Naive thymus-derived CD8-positive, alpha-beta T cell (primary cell): ENCODE results near the gene HOXD4. TPM values are rescaled to one million over a fixed set of nuclear protein-coding genes. Genes with fewer than 3 reads are reported as not detected.
A peak's percentile ranks its signal among the peaks of the same experiment; 100 is the strongest.

Experiments used
- ATAC-seq, 2 donors: fragments of 150-1000 bp; cut with Tn5 transposase in 1 of 2; sonication (Bioruptor Pico), chemical (Tn5 transposase) in 1 of 2; 1 replicate in 1 of 2; 2 replicates in 1 of 2; pipeline ENCODE4 v1.10.0; 2021; ENCODE audit warnings: mild to moderate bottlenecking in 2 of 2, moderate library complexity in 2 of 2
- POLR2A ChIA-PET: fragments of 350-600 bp; sonication (Branson Sonifier 250); formaldehyde crosslinking; loops from one replicate; lab custom pipeline; 2021; ENCODE audit warnings: antibody characterized with exemption; lab: Charles Lee
- DNase-seq, 10 donors: peaks; one replicate each; pipeline versions ENCODE4 v3.0.0 to v3.0.0-alpha.2; 2020 to 2022
- H3K27ac Mint-ChIP-seq, 10 donors: one replicate each; pipeline ENCODE4 v1.8.0; 2020 to 2022; ENCODE audit warnings: mild to moderate bottlenecking in 10 of 10, mixed read lengths in 10 of 10, moderate library complexity in 4 of 10, inconsistent platforms in 1 of 10
- H3K27me3 Mint-ChIP-seq, 5 donors: one replicate each; pipeline ENCODE4 v1.8.0; 2021 to 2022; ENCODE audit warnings: mixed read lengths in 5 of 5
- H3K36me3 Mint-ChIP-seq, 3 donors: one replicate each; pipeline ENCODE4 v1.8.0; 2020 to 2022; ENCODE audit warnings: mixed read lengths in 3 of 3, mild to moderate bottlenecking in 2 of 3, inconsistent platforms in 1 of 3
- H3K4me1 Mint-ChIP-seq, 4 donors: one replicate each; pipeline ENCODE4 v1.8.0; 2021 to 2022; ENCODE audit warnings: mixed read lengths in 4 of 4
- H3K4me3 Mint-ChIP-seq, 10 donors: one replicate each; pipeline ENCODE4 v1.8.0; 2020 to 2022; ENCODE audit warnings: mild to moderate bottlenecking in 10 of 10, mixed read lengths in 10 of 10, moderate library complexity in 6 of 10, inconsistent platforms in 1 of 10
- H3K9me3 Mint-ChIP-seq, 9 donors: one replicate each; pipeline ENCODE4 v1.8.0; 2020 to 2022; ENCODE audit warnings: mixed read lengths in 9 of 9, mild to moderate bottlenecking in 3 of 9, inconsistent platforms in 1 of 9, moderate library complexity in 1 of 9
- polyA plus RNA-seq, 3 donors: library from polyadenylated mRNA; unstranded; fragments of 300-500 nt; fragmentation: Illumina TruSeq; gene quantifications; one replicate each; pipeline ENCODE4 v1.2.3, GENCODE V29; 2021
- total RNA-seq, 8 experiments: library from RNA in 2 of 8; stranded (reverse) in 2 of 8; gene quantifications; one replicate each; pipeline ENCODE4 v1.2.3 and lab custom pipeline; 2021 to 2026

The HOXD4 gene
- total and polyA plus RNA-seq, 5 experiments from 2014 or later: not detected

GRCh38 chr2:176130147-176130956 is 21.0 kb upstream of the HOXD4 start:
- Mint-ChIP-seq H3K9me3 (peaks cover 0 to 28% (median 3%) of the 10 kb centered on the region in 9 donors), H3K27me3 (peaks cover 68 to 88% (median 80%) of the 10 kb centered on the region in 5 donors)
- peak; percentile 43 to 48 for ATAC-seq

DNA sequence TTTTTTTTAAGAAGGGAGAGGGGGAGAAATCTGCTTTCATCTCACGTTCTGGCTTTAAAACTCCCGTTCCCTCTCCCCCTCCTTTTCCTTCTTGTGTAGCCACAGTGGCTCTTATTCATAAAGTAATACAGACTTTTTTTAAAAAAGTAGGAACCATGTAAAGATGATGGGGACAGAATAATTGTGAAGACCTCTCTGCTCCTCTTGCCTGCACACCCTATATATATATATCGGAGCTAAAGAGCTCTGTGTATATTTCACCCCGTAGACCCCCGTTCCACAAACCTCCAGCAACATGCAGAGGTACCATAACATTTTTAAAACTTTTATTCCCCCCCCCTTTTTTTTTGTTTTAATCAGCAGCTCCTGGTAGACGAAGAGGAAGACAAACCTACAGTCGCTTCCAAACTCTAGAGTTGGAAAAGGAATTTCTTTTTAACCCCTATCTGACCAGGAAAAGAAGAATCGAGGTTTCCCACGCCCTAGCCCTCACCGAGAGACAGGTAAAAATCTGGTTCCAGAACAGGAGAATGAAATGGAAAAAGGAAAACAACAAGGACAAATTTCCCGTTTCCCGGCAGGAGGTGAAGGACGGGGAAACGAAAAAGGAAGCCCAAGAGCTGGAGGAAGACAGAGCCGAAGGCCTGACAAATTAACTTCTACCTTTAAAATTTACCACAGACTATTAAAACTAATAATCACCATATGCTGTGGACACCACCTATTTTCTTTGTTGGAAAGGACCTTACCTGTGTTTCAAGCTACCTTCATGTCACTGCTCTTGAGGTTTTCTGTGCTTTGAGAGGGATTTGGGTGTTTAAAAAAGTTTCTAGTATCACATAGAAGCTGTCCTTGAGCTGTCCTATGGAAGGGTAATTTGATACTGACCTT is 20.1 kb upstream of the HOXD4 start:
- H3K4me3 Mint-ChIP-seq: peak overlapping the region; percentile 61 to 80 (median 76)
- peaks cover 3 to 21% (median 12%) of the 10 kb centered on the region in 3 donors for H3K36me3 Mint-ChIP-seq
- peaks cover 13 to 52% (median 40%) of the 10 kb centered on the region in 4 donors for H3K4me1 Mint-ChIP-seq
- POLR2A ChIA-PET: interaction anchor here (0.7 to 1.2 kb wide), 2 partner anchors 507 to 732 kb away, joined by 3 to 5 read pairs; no protein-coding TSS in a partner anchor
- peak overlapping the region in 2 of 10 donors; percentile 48 to 86 for H3K27ac Mint-ChIP-seq
- DNase-seq: no peak
- no peak for ATAC-seq
- H3K27me3 Mint-ChIP-seq: peaks cover 67 to 88% (median 80%) of the 10 kb centered on the region in 5 donors
- peaks cover 0 to 35% (median 3%) of the 10 kb centered on the region in 9 donors for H3K9me3 Mint-ChIP-seq

More at GRCh38 chr2:176130147-176130956, 21.0 kb upstream of the HOXD4 start:
- POLR2A ChIA-PET: no interaction called here
- H3K27ac Mint-ChIP-seq: peak overlapping the region in 1 of 10 donors; percentile 86
- H3K36me3 Mint-ChIP-seq: peaks cover 3 to 15% (median 6%) of the 10 kb centered on the region in 3 donors
- peak overlapping the region; percentile 61 to 80 (median 76) for H3K4me3 Mint-ChIP-seq
- peak in 3 of 10 donors; percentile 14 to 44 (median 33) for DNase-seq
- H3K4me1 Mint-ChIP-seq: peaks cover 10 to 43% (median 33%) of the 10 kb centered on the region in 4 donors

GRCh38 chr2:176131848-176132158 is 19.5 kb upstream of the HOXD4 start:
- DNase-seq (no peak), ATAC-seq (no peak)
- POLR2A ChIA-PET: interaction anchor here (0.7 to 1.2 kb wide), 2 partner anchors 507 to 732 kb away, joined by 3 to 5 read pairs; no protein-coding TSS in a partner anchor
- H3K9me3 Mint-ChIP-seq: peaks cover 0 to 37% (median 3%) of the 10 kb centered on the region in 9 donors
- H3K36me3 Mint-ChIP-seq: peaks cover 3 to 21% (median 12%) of the 10 kb centered on the region in 3 donors
- H3K4me3 Mint-ChIP-seq: peak overlapping the region in 9 of 10 donors; percentile 10 to 89 (median 79)
- peaks cover 13 to 53% (median 42%) of the 10 kb centered on the region in 4 donors for H3K4me1 Mint-ChIP-seq
- H3K27ac Mint-ChIP-seq: peak overlapping the region in 1 of 10 donors; percentile 86
- H3K27me3 Mint-ChIP-seq: peaks cover 63 to 88% (median 76%) of the 10 kb centered on the region in 5 donors

GRCh38 chr2:176132205-176133171 is 18.9 kb upstream of the HOXD4 start:
- peaks cover 0 to 40% (median 3%) of the 10 kb centered on the region in 9 donors for H3K9me3 Mint-ChIP-seq
- peak overlapping the region in 1 of 10 donors; percentile 86 for H3K27ac Mint-ChIP-seq
- peak overlapping the region; percentile 56 to 89 (median 81) for H3K4me3 Mint-ChIP-seq
- H3K36me3 Mint-ChIP-seq: peaks cover 3 to 21% (median 12%) of the 10 kb centered on the region in 3 donors
- POLR2A ChIA-PET: interaction anchor here (0.5 to 1.2 kb wide), 4 partner anchors 14 to 731 kb away, joined by 3 to 5 read pairs (median 3); no protein-coding TSS in a partner anchor
- peaks cover 13 to 50% (median 41%) of the 10 kb centered on the region in 4 donors for H3K4me1 Mint-ChIP-seq
- H3K27me3 Mint-ChIP-seq: peaks cover 65 to 88% (median 77%) of the 10 kb centered on the region in 5 donors
- no peak for ATAC-seq
- DNase-seq: peak in 1 of 10 donors; percentile 34

GRCh38 chr2:176133389-176133788 is 18.0 kb upstream of the HOXD4 start:
- no peak for DNase-seq
- H3K4me1 Mint-ChIP-seq: peaks cover 12 to 47% (median 37%) of the 10 kb centered on the region in 4 donors
- POLR2A ChIA-PET: interaction anchor here (0.6 kb wide), 1 partner anchor 13 kb away, joined by 3 read pairs; no protein-coding TSS in a partner anchor
- H3K27me3 Mint-ChIP-seq: peaks cover 64 to 88% (median 77%) of the 10 kb centered on the region in 5 donors
- peaks cover 0 to 42% (median 4%) of the 10 kb centered on the region in 9 donors for H3K9me3 Mint-ChIP-seq
- no peak for ATAC-seq
- H3K4me3 Mint-ChIP-seq: peak overlapping the region in 1 of 10 donors; percentile 20
- H3K36me3 Mint-ChIP-seq: peaks cover 3 to 24% (median 17%) of the 10 kb centered on the region in 3 donors
- no peak overlapping the region for H3K27ac Mint-ChIP-seq

DNA sequence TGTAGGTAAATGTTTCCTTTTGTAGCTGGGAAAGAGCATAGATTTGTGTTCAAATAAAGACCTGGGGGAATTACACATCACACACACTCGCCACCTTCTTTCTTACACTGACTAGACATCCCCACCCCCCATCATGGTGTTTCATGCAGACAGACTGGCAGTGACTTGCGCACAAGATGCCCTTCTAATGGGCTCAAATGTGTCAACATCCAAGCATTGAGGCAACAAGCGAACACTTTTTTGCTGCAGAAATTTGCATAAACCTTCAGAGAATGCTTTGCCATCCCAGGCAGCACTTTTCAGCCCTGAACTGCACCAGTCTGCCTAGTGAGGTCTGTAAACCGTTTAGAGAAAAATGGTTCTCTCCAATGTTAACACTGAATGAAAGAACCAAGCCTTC is 17.3 kb upstream of the HOXD4 start:
- Mint-ChIP-seq H3K4me1 (peaks cover 11 to 48% (median 37%) of the 10 kb centered on the region in 4 donors), H3K27me3 (peaks cover 66 to 88% (median 79%) of the 10 kb centered on the region in 5 donors), H3K36me3 (peaks cover 4 to 27% (median 18%) of the 10 kb centered on the region in 3 donors), H3K27ac (no peak overlapping the region), H3K4me3 (peak overlapping the region in 1 of 10 donors; percentile 56), H3K9me3 (peaks cover 0 to 49% (median 8%) of the 10 kb centered on the region in 9 donors)
- DNase-seq: no peak
- POLR2A ChIA-PET: no interaction called here
- ATAC-seq: no peak

DNA sequence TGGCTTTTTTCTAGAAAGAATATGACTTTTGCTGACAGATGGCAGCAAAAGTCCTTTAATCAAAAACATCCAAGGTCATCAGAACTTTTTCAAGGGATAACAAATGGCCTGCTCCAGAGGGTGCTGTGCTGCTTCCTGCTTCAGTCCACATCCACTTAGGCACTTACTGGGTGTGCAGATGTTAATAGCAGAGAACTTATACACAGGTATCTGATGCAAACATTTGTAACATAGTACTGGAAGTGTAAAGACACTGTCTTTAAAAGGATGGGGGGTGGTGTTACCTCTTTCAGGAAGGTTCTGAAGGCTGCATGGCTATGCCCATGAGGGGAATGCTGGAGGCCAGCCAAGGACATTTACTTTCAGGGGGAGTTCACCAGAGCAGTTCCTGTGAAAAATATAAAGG is 16.3 kb upstream of the HOXD4 start:
- H3K4me1 Mint-ChIP-seq: peaks cover 15 to 51% (median 40%) of the 10 kb centered on the region in 4 donors
- ATAC-seq (no peak), DNase-seq (no peak)
- peak overlapping the region in 1 of 10 donors; percentile 34 for H3K27ac Mint-ChIP-seq
- H3K27me3 Mint-ChIP-seq: peaks cover 68 to 95% (median 84%) of the 10 kb centered on the region in 5 donors
- H3K36me3 Mint-ChIP-seq: peaks cover 5 to 31% (median 23%) of the 10 kb centered on the region in 3 donors
- POLR2A ChIA-PET: no interaction called here
- H3K4me3 Mint-ChIP-seq: peak overlapping the region in 4 of 10 donors; percentile 20 to 70 (median 66)
- peaks cover 0 to 55% (median 8%) of the 10 kb centered on the region in 9 donors for H3K9me3 Mint-ChIP-seq

DNA sequence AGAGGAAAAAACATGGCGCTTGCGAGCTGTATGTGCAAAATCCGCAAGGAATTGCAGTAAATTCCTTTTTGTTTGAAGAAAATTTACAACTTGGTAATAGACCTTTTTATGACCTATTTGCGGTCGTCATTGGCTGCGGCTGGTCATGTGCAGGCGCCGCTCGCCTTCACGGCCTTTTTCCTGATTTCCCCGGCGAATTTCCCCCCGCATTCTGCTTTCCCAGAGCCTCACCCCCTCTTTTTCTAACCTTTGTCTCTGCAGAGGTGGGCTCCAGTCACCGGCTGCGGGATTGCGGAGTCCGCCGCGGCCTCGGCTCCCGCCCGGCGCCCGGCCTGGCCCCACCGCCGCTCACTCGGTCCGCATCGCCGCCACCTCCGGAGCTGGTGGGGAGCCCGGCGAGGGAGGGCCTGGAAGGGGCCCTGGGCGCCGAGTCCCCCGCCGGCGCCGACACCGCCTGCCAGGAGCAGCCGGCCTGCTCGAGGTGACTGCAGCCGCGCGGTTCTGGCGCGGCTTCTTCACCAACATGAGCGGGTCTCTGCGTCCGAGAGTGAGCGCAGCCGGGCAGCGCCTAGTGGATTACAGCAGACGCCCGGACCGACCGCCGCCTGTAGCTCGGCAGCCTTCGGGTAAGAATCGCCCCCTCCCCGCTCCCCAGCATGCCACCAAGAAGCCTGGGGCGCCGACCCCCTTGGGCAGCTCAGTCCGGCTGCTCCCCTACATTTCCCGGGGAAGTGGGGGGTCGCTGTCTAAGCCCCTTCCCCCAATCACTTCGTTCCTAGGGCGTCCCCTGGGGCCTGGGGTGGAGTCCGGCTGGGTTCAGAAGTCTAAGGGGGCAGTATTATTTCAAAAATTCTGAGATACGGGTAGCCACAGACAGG is 14.7 kb upstream of the HOXD4 start:
- Mint-ChIP-seq H3K9me3 (peaks cover 0 to 50% (median 8%) of the 10 kb centered on the region in 9 donors), H3K4me1 (peaks cover 13 to 47% (median 39%) of the 10 kb centered on the region in 4 donors), H3K27ac (peak overlapping the region in 1 of 10 donors; percentile 65), H3K27me3 (peaks cover 66 to 96% (median 84%) of the 10 kb centered on the region in 5 donors), H3K4me3 (peak overlapping the region in 9 of 10 donors; percentile 6 to 71 (median 55)), H3K36me3 (peaks cover 3 to 31% (median 17%) of the 10 kb centered on the region in 3 donors)
- POLR2A ChIA-PET: no interaction called here
- ATAC-seq (peak in 1 of 2 donors; percentile 18), DNase-seq (no peak)

DNA sequence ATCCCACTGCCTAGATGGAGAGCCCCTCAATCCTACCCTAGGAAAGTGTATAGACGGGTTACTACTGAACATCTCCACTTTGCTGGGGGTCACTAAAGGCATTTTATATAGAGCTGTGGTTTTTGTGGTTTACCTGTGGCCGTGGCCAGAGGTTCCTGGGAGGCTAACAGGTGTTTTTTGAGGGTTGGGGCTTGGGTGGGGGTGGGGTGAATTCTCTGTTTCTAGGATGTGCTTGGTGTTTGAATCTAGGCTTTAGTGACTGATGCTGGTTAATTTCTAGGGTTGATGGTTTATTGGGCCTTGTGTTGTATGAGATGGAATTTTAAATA is 14.1 kb upstream of the HOXD4 start:
- Mint-ChIP-seq H3K4me1 (peaks cover 12 to 43% (median 37%) of the 10 kb centered on the region in 4 donors), H3K4me3 (peak overlapping the region in 1 of 10 donors; percentile 29), H3K36me3 (peaks cover 3 to 28% (median 17%) of the 10 kb centered on the region in 3 donors), H3K27me3 (peaks cover 65 to 97% (median 85%) of the 10 kb centered on the region in 5 donors), H3K9me3 (peaks cover 0 to 50% (median 8%) of the 10 kb centered on the region in 9 donors), H3K27ac (no peak overlapping the region)
- DNase-seq (no peak), ATAC-seq (no peak)
- POLR2A ChIA-PET: no interaction called here

DNA sequence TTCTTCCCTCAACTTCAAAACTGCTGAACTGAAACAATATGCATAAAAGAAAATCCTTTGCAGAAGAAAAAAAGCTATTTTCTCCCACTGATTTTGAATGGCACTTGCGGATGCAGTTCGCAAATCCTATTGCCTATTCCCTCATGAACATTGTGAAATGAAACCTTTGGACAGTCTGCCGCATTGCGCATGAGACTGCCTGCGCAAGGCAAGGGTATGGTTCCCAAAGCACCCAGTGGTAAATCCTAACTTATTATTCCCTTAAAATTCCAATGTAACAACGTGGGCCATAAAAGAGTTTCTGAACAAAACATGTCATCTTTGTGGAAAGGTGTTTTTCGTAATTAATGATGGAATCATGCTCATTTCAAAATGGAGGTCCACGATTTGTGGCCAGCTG is 13.4 kb upstream of the HOXD4 start:
- H3K4me1 Mint-ChIP-seq: peaks cover 9 to 37% (median 32%) of the 10 kb centered on the region in 4 donors
- DNase-seq (no peak), ATAC-seq (no peak)
- peaks cover 2 to 24% (median 17%) of the 10 kb centered on the region in 3 donors for H3K36me3 Mint-ChIP-seq
- POLR2A ChIA-PET: no interaction called here
- H3K27ac Mint-ChIP-seq: peak overlapping the region in 1 of 10 donors; percentile 39
- peaks cover 61 to 97% (median 84%) of the 10 kb centered on the region in 5 donors for H3K27me3 Mint-ChIP-seq
- H3K9me3 Mint-ChIP-seq: peaks cover 0 to 48% (median 8%) of the 10 kb centered on the region in 9 donors
- no peak overlapping the region for H3K4me3 Mint-ChIP-seq
